Liver (tissue), 9 donors: ENCODE measurements around the gene PIEZO2. TPM values are rescaled to one million over a fixed set of nuclear protein-coding genes. Genes with fewer than 3 reads are reported as not detected.

Source experiments
- DNase-seq: peaks from one replicate; pipeline ENCODE4 v3.0.0-alpha.2; 2017; ENCODE audit warnings: low spot score
- H3K27ac ChIP-seq, 2 donors: one replicate each; pipeline ENCODE4 v1.7.0; 2013; ENCODE audit warnings: inconsistent platforms in 2 of 2, low read length in 2 of 2, control low read depth in 1 of 2, low read depth in 1 of 2, mild to moderate bottlenecking in 1 of 2
- H3K27me3 ChIP-seq, 4 donors: one replicate each; pipeline versions ENCODE4 v1.6.1 to v1.7.0; 2013; ENCODE audit warnings: low read length in 3 of 4, inconsistent platforms in 1 of 4, mild to moderate bottlenecking in 1 of 4, moderate library complexity in 1 of 4; ENCODE audit not compliant: control insufficient read depth in 4 of 4, insufficient read depth in 4 of 4
- H3K36me3 ChIP-seq, 4 donors: one replicate each; pipeline versions ENCODE4 v1.6.1 to v1.7.0; 2013; ENCODE audit warnings: low read length in 3 of 4, mild to moderate bottlenecking in 3 of 4, low read depth in 1 of 4, moderate library complexity in 1 of 4; ENCODE audit not compliant: control insufficient read depth in 4 of 4, insufficient read depth in 3 of 4
- H3K4me1 ChIP-seq, 4 donors: one replicate each; pipeline versions ENCODE4 v1.6.1 to v1.7.0; 2013; ENCODE audit warnings: low read length in 3 of 4, mild to moderate bottlenecking in 3 of 4, moderate library complexity in 1 of 4; ENCODE audit not compliant: control insufficient read depth in 4 of 4, insufficient read depth in 4 of 4
- H3K4me3 ChIP-seq, 3 donors: one replicate each; pipeline versions ENCODE4 v1.6.1 to v1.7.0; 2013; ENCODE audit warnings: low read length in 3 of 3, control low read depth in 1 of 3, low read depth in 1 of 3, mild to moderate bottlenecking in 1 of 3
- H3K9ac ChIP-seq, 2 donors: one replicate each; pipeline ENCODE4 v1.7.0; 2013; ENCODE audit warnings: low read length in 2 of 2, mild to moderate bottlenecking in 2 of 2, moderate library complexity in 2 of 2, control low read depth in 1 of 2, low read depth in 1 of 2
- H3K9me3 ChIP-seq, 4 donors: one replicate each; pipeline versions ENCODE4 v1.6.1 to v1.7.0; 2013; ENCODE audit warnings: low read length in 3 of 4; ENCODE audit not compliant: control insufficient read depth in 4 of 4
- ATF3 ChIP-seq: IDR thresholded peaks from 2 replicates; pipeline ENCODE4 v1.6.1; 2016; ENCODE audit warnings: antibody characterized with exemption
- CTCF ChIP-seq: fragments of 150-350 bp; IDR thresholded peaks from 2 replicates; pipeline ENCODE4 v1.5.1; 2017; ENCODE audit warnings: improper control_type of control experiment, low read depth, low read length; ENCODE audit not compliant: missing input control
- EGR1 ChIP-seq, 2 donors: IDR thresholded peaks; 2 replicates each; pipeline ENCODE4 v1.6.1; 2016 to 2018; ENCODE audit warnings: antibody characterized with exemption in 2 of 2, low read depth in 2 of 2
- FOXA2 ChIP-seq: IDR thresholded peaks from 2 replicates; pipeline ENCODE4 v1.6.1; 2016; ENCODE audit warnings: antibody characterized with exemption
- GABPA ChIP-seq, 2 donors: IDR thresholded peaks in 1 of 2; conservative IDR thresholded peaks in 1 of 2; 2 replicates each; pipeline ENCODE4 v1.6.1; 2016; ENCODE audit warnings: antibody characterized with exemption in 2 of 2, mild to moderate bottlenecking in 1 of 2, moderate library complexity in 1 of 2
- HNF4A ChIP-seq, 2 donors: conservative IDR thresholded peaks; 2 replicates each; pipeline ENCODE4 v1.6.1; 2016; ENCODE audit warnings: antibody characterized with exemption in 2 of 2, mild to moderate bottlenecking in 2 of 2
- HNF4G ChIP-seq: IDR thresholded peaks from 2 replicates; pipeline ENCODE4 v1.6.1; 2016; ENCODE audit warnings: antibody characterized with exemption
- JUND ChIP-seq, 2 donors: IDR thresholded peaks; 2 replicates each; pipeline ENCODE4 v1.6.1; 2016; ENCODE audit warnings: antibody characterized with exemption in 2 of 2
- NR2F2 ChIP-seq: IDR thresholded peaks from 2 replicates; pipeline ENCODE4 v1.6.1; 2016; ENCODE audit warnings: antibody characterized with exemption
- RAD21 ChIP-seq, 2 donors: IDR thresholded peaks; 2 replicates each; pipeline ENCODE4 v1.6.1; 2016; ENCODE audit warnings: antibody characterized with exemption in 2 of 2, mild to moderate bottlenecking in 2 of 2
- REST ChIP-seq: IDR thresholded peaks from 2 replicates; pipeline ENCODE4 v1.6.1; 2016; ENCODE audit warnings: antibody characterized with exemption, mild to moderate bottlenecking
- RXRA ChIP-seq, 2 donors: IDR thresholded peaks; 2 replicates each; pipeline ENCODE4 v1.6.1; 2017 to 2018; ENCODE audit warnings: antibody characterized with exemption in 2 of 2, mild to moderate bottlenecking in 1 of 2
- SP1 ChIP-seq: IDR thresholded peaks from 2 replicates; pipeline ENCODE4 v1.6.1; 2018; ENCODE audit warnings: antibody characterized with exemption, mild to moderate bottlenecking
- TAF1 ChIP-seq: conservative IDR thresholded peaks from 2 replicates; pipeline ENCODE4 v1.6.1; 2016; ENCODE audit warnings: antibody characterized with exemption, mild to moderate bottlenecking
- WGBS: extraction: QIAGEN DNeasy Blood & Tissue Kit; methylation state at CpG from one replicate; pipeline ENCODE4 v1.1.7; 2013; 5-methylcytosine and 5-hydroxymethylcytosine counted together
- polyA plus RNA-seq, 2 donors: library from polyadenylated mRNA; stranded (reverse) in 1 of 2; unstranded in 1 of 2; fragments of 200-250 nt in 1 of 2; fragments of >200 nt in 1 of 2; fragmentation: Nextera tagmentation in 1 of 2; extraction: Ambion mirVana in 1 of 2; gene quantifications; one replicate each; pipeline versions ENCODE4 v1.2.1 to v1.2.3, GENCODE V29; 2013 to 2015
- total RNA-seq, 2 donors: library from RNA; depleted of rRNA; stranded (reverse); fragments of >200 nt; gene quantifications; one replicate each; pipeline ENCODE4 v1.2.3, GENCODE V29; 2014
- TF ChIP-seq, protein P1 (sequence below): IDR thresholded peaks from 2 replicates; pipeline ENCODE4 v1.6.1; 2016; ENCODE audit warnings: antibody characterized with exemption
- TF ChIP-seq, protein P2 (sequence below): IDR thresholded peaks from 2 replicates; pipeline ENCODE4 v1.6.1; 2016; ENCODE audit warnings: antibody characterized with exemption
- donor health status: healthy.
- donor health status: healthy.
- donor health status: healthy.
- donor health status: healthy.
- donor health status: healthy.

The PIEZO2 gene
- total and polyA plus RNA-seq, 4 donors = 1.1 to 12.3 (median 4.8) TPM

DNA sequence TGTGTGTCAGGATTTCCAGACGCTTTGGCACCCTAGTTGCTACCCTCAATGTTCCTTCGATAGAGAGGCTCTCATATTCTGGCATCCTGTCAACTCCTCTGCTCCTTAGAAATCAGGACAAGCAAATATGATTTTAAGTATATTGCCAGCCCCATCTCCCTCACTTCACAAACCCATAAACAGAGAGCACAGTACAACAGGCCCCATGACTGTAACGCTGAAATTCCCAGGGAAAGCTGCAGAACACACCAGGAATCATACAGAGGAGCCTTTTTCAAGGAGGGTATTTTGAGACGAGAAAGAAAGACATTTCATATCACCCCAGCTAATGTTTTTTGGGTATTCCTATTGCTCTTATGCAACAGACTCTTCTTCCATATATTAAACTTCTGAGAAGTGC is 460.6 kb downstream of the PIEZO2 start:
- no peak overlapping the region for H3K27ac ChIP-seq
- H3K9ac ChIP-seq = no peak overlapping the region
- H3K36me3 ChIP-seq = peaks cover 0 to 16% (median 3%) of the 10 kb centered on the region in 4 donors
- 91% methylated on average over 4 of the region's 4 CpGs for WGBS
- no peak overlapping the region for H3K4me3 ChIP-seq
- H3K9me3 ChIP-seq = no peaks in the 10 kb centered on the region
- no peaks in the 10 kb centered on the region for H3K27me3 ChIP-seq
- no peak for DNase-seq
- no peaks in the 10 kb centered on the region for H3K4me1 ChIP-seq
- TF ChIP-seq NR2F2 (no peak), JUND (IDR thresholded peaks at IDR 0.05) (no peak)

- DNase-seq = no peak
- TF ChIP-seq HNF4G (no peak), FOXA2 (no peak), RXRA (IDR thresholded peaks at IDR 0.05) (no peak), NR2F2 (no peak), ATF3 (no peak), TAF1 (no peak), RAD21 (IDR thresholded peaks at IDR 0.05) (no peak), SP1 (no peak), GABPA (IDR thresholded peaks at IDR 0.05 in 1 of 2, conservative IDR thresholded peaks at IDR 0.05 in 1 of 2) (no peak), CTCF (no peak), EGR1 (IDR thresholded peaks at IDR 0.05; ENCODE audit: low read depth in 2 of 2) (no peak), REST (no peak), JUND (IDR thresholded peaks at IDR 0.05) (no peak), HNF4A (conservative IDR thresholded peaks at IDR 0.05) (no peak)
- TF ChIP-seq, protein P1, sequence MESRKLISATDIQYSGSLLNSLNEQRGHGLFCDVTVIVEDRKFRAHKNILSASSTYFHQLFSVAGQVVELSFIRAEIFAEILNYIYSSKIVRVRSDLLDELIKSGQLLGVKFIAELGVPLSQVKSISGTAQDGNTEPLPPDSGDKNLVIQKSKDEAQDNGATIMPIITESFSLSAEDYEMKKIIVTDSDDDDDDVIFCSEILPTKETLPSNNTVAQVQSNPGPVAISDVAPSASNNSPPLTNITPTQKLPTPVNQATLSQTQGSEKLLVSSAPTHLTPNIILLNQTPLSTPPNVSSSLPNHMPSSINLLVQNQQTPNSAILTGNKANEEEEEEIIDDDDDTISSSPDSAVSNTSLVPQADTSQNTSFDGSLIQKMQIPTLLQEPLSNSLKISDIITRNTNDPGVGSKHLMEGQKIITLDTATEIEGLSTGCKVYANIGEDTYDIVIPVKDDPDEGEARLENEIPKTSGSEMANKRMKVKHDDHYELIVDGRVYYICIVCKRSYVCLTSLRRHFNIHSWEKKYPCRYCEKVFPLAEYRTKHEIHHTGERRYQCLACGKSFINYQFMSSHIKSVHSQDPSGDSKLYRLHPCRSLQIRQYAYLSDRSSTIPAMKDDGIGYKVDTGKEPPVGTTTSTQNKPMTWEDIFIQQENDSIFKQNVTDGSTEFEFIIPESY = no peak
- TF ChIP-seq, protein P2, sequence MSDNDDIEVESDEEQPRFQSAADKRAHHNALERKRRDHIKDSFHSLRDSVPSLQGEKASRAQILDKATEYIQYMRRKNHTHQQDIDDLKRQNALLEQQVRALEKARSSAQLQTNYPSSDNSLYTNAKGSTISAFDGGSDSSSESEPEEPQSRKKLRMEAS = no peak
- no peak overlapping the region for H3K27ac ChIP-seq
- H3K9ac ChIP-seq = no peak overlapping the region
- H3K4me1 ChIP-seq = no peaks in the 10 kb centered on the region
- 79% methylated on average over 8 of the region's 8 CpGs for WGBS
- H3K27me3 ChIP-seq = no peaks in the 10 kb centered on the region
- no peak overlapping the region for H3K4me3 ChIP-seq
- peaks cover 0 to 16% (median 3%) of the 10 kb centered on the region in 4 donors for H3K36me3 ChIP-seq
- no peaks in the 10 kb centered on the region for H3K9me3 ChIP-seq
These were observed 462.0 kb downstream of the PIEZO2 start for GRCh38 chr18:10687161-10687925.
